IPS DF 19.7 (cell line): Measurements from ENCODE around the gene VWC2L.

Experiments
- DNase-seq: peaks from one replicate; pipeline ENCODE4 v3.0.0-alpha.2; 2013; ENCODE audit warnings: low read depth, low spot score

Gene VWC2L

DNA sequence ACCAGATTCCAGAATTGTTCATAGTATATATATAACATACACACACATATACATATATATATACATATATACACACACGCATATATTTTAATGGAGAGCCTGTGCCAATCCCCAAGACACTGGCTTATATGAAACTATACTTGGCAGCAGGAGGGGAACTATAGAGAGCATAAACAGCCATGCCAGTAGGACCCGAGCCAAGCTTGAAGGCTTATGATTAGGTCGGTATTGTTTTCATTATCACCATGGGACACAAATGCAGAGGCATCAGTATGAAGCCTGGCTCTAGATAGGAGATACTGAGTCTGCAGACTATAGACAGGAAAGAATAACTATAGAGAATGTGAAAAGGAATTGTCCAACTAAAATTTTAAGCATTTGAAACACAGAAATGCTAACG is 181.2 kb downstream of the VWC2L start:
- DNase-seq: no peak

DNA sequence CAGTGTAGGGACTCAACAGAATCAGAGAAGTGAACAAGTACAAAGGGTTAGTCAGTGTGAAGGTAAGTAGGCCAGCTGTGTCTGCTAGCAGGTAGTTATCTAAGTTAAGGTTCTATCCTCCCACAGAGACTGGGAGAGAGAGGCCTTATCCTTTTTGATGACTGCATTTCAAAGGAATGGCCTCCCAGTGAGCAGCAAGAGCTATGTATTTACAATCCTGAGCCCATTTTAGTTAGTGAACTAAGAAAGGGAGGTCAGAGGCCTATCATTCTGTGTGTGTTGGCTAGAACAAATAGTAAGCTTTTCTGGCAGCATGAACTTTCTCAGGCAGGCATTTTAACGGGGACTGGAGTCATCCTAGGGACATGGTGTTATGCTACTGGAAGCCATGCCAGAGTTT is 182.9 kb downstream of the VWC2L start:
- peak; percentile 76 for DNase-seq

DNA sequence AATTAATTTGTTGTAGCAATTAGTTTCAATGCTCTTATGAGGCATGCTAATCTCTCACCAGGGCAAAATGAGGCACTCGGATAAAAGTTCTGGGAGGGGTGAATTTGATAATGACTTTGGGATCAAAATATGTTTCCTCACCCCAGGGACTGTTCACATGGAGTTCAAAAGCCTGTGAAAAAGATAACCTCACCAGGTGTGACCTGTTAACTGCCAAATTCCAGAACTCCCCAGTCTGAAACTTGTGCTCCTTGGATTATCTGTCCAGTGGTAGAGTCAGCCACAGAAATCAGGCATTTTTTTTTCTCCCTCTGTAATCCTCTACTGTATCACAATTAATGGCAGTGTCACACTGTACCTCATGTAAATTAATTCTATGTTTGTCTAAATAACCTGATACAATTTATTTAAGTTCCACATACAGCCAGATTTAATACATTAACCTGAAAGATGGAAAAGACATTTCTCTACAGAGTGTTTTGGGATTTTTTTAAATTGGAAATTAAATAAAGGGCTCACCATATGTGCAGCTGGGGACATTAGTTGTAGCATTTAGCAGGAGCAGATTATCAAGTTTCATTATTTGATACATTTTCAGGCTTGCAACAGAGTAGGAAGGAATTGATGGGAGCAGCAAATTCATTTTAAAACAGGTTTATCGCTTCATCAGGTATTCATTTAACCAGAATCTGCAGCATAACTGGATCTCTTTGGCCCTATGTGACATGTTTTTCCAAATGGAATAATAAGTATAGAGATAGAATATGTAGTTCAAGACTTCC is 191.2 kb downstream of the VWC2L start:
- no peak for DNase-seq

DNA sequence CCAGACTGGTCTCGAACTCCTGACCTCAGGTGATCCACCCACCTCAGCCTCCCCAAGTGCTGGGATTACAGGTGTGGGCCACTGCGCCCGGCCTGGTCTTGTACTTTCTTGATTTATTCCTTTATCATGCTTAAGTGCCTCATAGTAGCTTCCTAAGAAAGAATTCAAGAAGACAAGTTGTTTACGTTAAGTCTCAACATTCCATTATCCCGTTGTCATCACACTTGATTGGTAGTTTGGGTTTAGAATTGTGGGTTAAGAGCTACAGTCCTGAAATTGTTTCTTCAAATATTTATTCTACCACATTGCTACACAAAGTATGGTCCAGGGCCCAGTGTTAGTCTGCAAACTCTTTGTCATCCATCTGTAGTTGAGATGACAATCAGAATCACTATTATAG is 194.0 kb downstream of the VWC2L start:
- DNase-seq: no peak

DNA sequence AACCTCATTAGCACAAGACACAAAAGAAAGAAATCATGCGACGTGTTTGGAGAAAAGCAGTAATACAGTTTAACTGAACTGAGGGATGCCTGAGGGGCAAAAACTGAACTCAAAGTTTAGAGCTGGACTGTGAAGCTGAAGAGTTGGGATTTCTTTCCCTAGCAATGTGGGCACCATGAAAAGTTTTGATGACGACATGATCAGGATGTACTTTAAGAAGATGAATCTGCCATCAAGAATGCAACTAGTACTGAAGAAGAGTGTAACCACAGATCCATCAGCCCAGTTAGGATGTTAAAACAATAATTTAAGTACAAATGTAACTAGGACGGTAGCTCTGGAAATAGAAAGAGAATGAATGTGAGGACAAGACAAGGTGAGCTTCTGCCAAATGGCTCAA is 196.2 kb downstream of the VWC2L start:
- no peak for DNase-seq

DNA sequence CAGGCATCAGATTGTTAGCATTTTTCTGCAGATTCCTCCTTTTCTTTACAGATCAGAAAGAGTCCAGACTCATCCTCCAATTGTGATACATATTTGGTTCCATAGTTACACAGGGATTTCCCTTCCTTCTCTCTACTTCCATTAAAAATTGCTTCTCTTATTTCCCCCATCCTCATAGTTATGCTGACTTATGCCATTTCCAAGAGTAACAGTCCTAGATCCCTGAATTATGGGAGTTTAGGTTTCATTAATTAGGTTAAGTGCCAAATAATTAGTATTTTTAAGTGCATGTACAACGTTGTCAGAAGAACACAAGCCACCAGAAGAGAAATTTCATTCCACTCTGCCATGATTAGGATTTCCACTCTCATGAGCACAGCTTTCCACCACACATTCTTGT is 200.2 kb downstream of the VWC2L start:
- DNase-seq: no peak

DNA sequence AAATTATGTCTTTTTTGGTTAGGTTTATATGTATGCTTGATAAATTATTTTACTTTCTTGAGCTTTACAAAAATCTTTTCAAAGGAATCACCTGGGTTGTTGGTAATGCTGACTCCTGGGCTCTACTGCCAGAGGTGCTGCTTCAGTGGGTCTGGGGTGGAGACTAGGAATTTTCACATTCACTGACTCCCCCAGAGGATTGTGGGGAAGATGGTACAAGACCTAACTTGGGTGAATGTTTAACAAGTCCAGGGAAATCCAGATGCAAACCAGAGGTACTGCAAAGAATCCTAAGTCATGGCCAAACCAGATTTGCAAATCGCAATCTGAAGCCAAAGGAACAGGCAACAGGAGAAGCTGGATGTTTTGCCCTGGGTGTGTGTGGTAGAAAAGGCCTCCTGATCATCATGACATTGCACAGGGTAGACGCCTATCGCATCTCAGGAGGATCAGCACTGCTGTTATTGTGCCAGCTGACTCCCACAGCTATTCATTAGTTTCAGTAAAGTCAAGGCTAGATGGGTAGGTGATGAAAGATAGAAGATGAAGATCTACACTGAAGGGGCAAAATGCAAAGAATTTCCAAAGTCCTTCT is 213.4 kb downstream of the VWC2L start:
- no peak for DNase-seq

DNA sequence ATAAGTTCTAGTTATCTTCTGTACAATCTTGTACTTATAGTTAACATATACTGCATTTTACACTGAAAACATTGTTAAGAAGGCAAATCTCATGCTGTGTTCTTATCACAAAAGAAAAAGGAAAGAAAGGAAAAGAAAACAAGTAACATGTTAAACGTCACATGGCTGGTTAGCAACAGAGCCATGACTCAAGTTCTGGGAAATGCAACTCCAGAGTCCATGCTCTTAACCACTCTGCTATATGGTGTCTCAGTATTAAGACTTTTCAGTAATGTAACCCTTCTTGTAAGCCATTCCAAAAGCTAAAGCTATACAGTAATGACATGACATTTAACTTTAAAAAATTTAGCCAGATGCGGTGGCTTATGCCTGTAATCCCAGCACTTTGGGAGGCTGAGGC is 217.2 kb downstream of the VWC2L start:
- no peak for DNase-seq
